Smooth muscle cell (in vitro differentiated cells): ENCODE data around the gene RTN4IP1. TPM values are rescaled to one million over a fixed set of nuclear protein-coding genes. Genes with fewer than 3 reads are reported as not detected.
A peak's percentile ranks its signal among the peaks of the same experiment; 100 is the strongest.

Experiments used
- DNase-seq: peaks from one replicate; lab custom pipeline; 2025; ENCODE audit not compliant: unreplicated experiment; lab: John Stamatoyannopoulos, UW
- H2AFZ ChIP-seq: fragments of 200-600 bp; sonication (generic); 2 replicates; pipeline ENCODE4 v1.6.0; 2016; ENCODE audit warnings: antibody characterized with exemption, low read depth, mild to moderate bottlenecking
- H3F3A ChIP-seq: fragments of 200-600 bp; sonication (generic); 2 replicates; pipeline ENCODE4 v1.6.0; 2017; ENCODE audit warnings: antibody characterized with exemption, low read depth
- H3K27ac ChIP-seq: fragments of 200-600 bp; sonication (generic); 2 replicates; pipeline ENCODE4 v1.5.1; 2016; ENCODE audit warnings: low read depth, mild to moderate bottlenecking
- H3K27me3 ChIP-seq: fragments of 200-600 bp; sonication (generic); 2 replicates; pipeline ENCODE4 v1.6.1; 2016; ENCODE audit warnings: low read depth, mild to moderate bottlenecking
- H3K36me3 ChIP-seq: fragments of 200-600 bp; sonication (generic); 2 replicates; pipeline ENCODE4 v1.5.1; 2016; ENCODE audit warnings: low read depth
- H3K4me1 ChIP-seq: fragments of 200-600 bp; sonication (generic); 2 replicates; pipeline ENCODE4 v1.5.1; 2016; ENCODE audit warnings: low read depth
- H3K4me2 ChIP-seq: fragments of 200-600 bp; sonication (generic); 2 replicates; pipeline ENCODE4 v1.6.0; 2016; ENCODE audit warnings: mild to moderate bottlenecking
- H3K4me3 ChIP-seq: fragments of 200-600 bp; sonication (generic); 2 replicates; pipeline ENCODE4 v1.5.1; 2016; ENCODE audit warnings: mild to moderate bottlenecking
- H3K79me2 ChIP-seq: fragments of 200-600 bp; sonication (generic); 2 replicates; pipeline ENCODE4 v1.6.0; 2016; ENCODE audit warnings: low read depth, mild to moderate bottlenecking
- H3K9ac ChIP-seq: fragments of 200-600 bp; sonication (generic); 2 replicates; pipeline ENCODE4 v1.6.0; 2016; ENCODE audit warnings: low read depth
- H3K9me3 ChIP-seq: fragments of 200-600 bp; sonication (generic); replicated peaks from 2 replicates; pipeline ENCODE4 v1.5.1; 2016; ENCODE audit warnings: low read depth
- H4K20me1 ChIP-seq: fragments of 200-600 bp; sonication (generic); 2 replicates; pipeline ENCODE4 v1.6.0; 2016; ENCODE audit warnings: low read depth
- WGBS: methylation state at CpG from one replicate; pipeline ENCODE4 v1.1.7; 2016; ENCODE audit warnings: low lambda C conversion rate; 5-methylcytosine and 5-hydroxymethylcytosine counted together
- polyA plus RNA-seq: library from polyadenylated mRNA; unstranded; fragments of >200 nt; fragmentation: Nextera tagmentation; extraction: Ambion mirVana; gene quantifications from 2 replicates; pipeline ENCODE4 v1.2.1, GENCODE V29; 2016
- total RNA-seq: library from RNA; depleted of rRNA; stranded (reverse); fragments of >200 nt; gene quantifications from 2 replicates; pipeline ENCODE4 v1.2.3, GENCODE V29; 2014
- TF ChIP-seq, protein P1 (sequence below): fragments of 200-600 bp; sonication (generic); IDR thresholded peaks from 2 replicates; pipeline ENCODE4 v1.5.1; 2017; ENCODE audit warnings: borderline replicate concordance, mild to moderate bottlenecking, antibody characterized with exemption; ENCODE audit not compliant: insufficient read depth, poor library complexity, severe bottlenecking

The RTN4IP1 gene
- total and polyA plus RNA-seq, 2 experiments from 2014 or later, result 5.7 to 8.2 TPM

DNA sequence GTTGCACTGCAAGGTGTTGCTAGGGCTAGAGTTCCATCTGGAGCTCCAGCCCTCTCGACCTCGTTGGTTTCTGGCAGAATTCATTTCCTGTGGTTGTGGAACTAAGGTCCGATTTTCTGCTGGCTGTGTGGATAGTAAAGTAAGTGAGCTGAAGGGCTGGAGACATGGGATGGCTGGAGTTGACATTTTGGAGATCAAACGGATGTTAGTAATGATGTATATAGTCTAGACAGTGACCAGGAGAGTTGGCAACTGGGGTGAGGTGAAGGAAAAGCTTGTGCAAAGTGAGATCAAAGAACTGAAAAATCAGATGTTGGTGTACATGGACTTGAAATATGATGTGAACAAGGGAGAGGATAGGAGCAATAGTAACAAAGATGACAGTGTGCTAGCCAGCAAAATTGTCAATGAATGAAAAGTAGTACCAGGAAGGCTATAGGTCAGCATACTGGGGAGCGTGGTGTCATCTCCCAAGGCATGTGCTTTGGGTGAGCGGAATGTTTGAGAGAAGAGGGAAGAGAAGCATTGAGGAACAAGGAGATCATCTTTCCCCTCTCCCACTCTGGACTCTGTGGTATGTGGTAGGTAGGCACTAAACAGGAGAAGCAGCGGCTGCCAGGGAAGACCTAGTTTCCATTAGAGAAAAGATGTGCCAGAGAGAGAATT is 7.9 kb upstream of the RTN4IP1 start:
- no peak for DNase-seq
- Histone ChIP-seq H3K9ac (no peak overlapping the region), H3K4me2 (no peak overlapping the region), H3K4me1 (no peaks in the 10 kb centered on the region), H3K79me2 (peaks cover 47% of the 10 kb centered on the region), H3K27me3 (no peaks in the 10 kb centered on the region), H3K36me3 (peaks cover under 1% of the 10 kb centered on the region), H3F3A (no peaks in the 10 kb centered on the region), H3K27ac (no peak overlapping the region), H3K4me3 (no peak overlapping the region), H3K9me3 (no peaks in the 10 kb centered on the region), H2AFZ (no peak overlapping the region), H4K20me1 (peaks cover 26% of the 10 kb centered on the region)
- 93% methylated on average over 7 of the region's 7 CpGs for WGBS
- TF ChIP-seq, protein P1, sequence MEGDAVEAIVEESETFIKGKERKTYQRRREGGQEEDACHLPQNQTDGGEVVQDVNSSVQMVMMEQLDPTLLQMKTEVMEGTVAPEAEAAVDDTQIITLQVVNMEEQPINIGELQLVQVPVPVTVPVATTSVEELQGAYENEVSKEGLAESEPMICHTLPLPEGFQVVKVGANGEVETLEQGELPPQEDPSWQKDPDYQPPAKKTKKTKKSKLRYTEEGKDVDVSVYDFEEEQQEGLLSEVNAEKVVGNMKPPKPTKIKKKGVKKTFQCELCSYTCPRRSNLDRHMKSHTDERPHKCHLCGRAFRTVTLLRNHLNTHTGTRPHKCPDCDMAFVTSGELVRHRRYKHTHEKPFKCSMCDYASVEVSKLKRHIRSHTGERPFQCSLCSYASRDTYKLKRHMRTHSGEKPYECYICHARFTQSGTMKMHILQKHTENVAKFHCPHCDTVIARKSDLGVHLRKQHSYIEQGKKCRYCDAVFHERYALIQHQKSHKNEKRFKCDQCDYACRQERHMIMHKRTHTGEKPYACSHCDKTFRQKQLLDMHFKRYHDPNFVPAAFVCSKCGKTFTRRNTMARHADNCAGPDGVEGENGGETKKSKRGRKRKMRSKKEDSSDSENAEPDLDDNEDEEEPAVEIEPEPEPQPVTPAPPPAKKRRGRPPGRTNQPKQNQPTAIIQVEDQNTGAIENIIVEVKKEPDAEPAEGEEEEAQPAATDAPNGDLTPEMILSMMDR, result no peak

DNA sequence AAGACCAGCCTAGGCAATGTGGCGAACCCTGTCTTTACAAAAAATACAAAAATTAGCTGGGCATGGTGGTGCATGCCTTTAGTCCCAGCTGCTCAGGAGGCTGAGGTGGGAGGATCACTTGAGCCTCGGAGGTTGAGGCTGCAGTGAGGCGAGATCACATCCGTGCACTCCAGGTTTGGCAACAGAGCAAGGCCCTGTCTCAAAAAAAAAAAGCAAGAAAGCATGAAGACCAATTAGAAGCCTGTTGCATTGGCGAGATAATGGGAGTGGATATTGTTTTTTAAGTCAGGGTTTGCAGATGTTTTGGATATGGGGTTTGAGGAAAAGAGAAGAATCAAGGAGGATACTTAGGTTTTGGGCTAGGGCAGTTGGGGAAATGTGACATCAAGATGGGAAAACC is 5.3 kb upstream of the RTN4IP1 start:
- no peaks in the 10 kb centered on the region for H3K36me3 ChIP-seq
- WGBS, result 97% methylated on average over 5 of the region's 5 CpGs
- no peak overlapping the region for H3K4me3 ChIP-seq
- H3K9me3 ChIP-seq, result no peaks in the 10 kb centered on the region
- no peaks in the 10 kb centered on the region for H3F3A ChIP-seq
- TF ChIP-seq, protein P1, result no peak
- H3K27me3 ChIP-seq, result no peaks in the 10 kb centered on the region
- peaks cover 17% of the 10 kb centered on the region for H4K20me1 ChIP-seq
- H3K4me1 ChIP-seq, result peaks cover 5% of the 10 kb centered on the region
- no peak overlapping the region for H3K27ac ChIP-seq
- H3K79me2 ChIP-seq, result peaks cover 72% of the 10 kb centered on the region
- no peak overlapping the region for H3K9ac ChIP-seq
- H2AFZ ChIP-seq, result no peak overlapping the region
- DNase-seq, result no peak
- no peak overlapping the region for H3K4me2 ChIP-seq

DNA sequence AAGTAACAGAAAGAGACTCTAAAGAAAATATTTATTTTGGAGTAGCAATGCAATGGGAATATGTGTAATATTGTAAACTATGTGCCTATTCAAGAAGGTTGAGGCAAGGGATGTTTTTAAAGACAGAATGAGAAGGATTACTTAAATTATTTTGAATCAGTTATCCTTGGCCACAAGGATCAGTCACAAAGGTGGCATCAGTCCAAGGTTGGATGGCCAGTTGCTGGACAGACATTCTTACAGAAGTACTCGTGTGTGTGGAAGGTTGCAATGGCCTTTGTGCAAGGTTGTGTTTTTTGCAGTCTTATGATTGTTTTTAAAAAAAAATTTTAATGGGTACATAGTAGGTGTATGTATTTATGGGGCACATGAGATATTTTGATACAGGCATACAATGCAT is 2.0 kb upstream of the RTN4IP1 start:
- no peak overlapping the region for H3K4me2 ChIP-seq
- no peak overlapping the region for H2AFZ ChIP-seq
- whole genome bisulfite sequencing, result 96% methylated on average over 1 of the region's 1 CpG
- H3K9me3 ChIP-seq, result no peaks in the 10 kb centered on the region
- no peaks in the 10 kb centered on the region for H4K20me1 ChIP-seq
- H3K4me3 ChIP-seq, result no peak overlapping the region
- no peak overlapping the region for H3K9ac ChIP-seq
- no peaks in the 10 kb centered on the region for H3K36me3 ChIP-seq
- no peaks in the 10 kb centered on the region for H3K27me3 ChIP-seq
- peaks cover 52% of the 10 kb centered on the region for H3K79me2 ChIP-seq
- H3K4me1 ChIP-seq, result peaks cover 9% of the 10 kb centered on the region
- TF ChIP-seq, protein P1, result no peak
- H3K27ac ChIP-seq, result no peak overlapping the region
- no peak for DNase-seq
- H3F3A ChIP-seq, result no peaks in the 10 kb centered on the region

DNA sequence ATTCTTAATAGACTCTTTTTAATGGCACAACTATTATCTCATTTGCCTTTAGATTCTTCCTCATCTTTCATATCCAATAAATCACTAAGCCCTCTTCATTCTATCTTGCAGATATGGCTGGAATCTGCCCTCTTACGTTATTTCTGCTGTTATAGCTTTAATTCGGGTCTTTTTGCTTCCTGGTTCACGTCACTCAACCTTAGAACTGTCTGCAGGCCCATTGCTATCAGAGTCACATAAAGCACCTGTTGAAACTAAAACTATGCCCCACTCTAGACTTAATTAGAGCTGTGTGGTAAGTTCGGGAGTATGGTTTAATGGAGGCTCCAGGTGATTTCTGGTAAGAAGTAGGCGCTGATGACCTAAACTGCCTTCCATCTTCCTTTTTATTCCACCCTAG is 1.1 kb upstream of the RTN4IP1 start:
- 63% methylated on average over 5 of the region's 5 CpGs for WGBS
- H3K79me2 ChIP-seq, result peaks cover 51% of the 10 kb centered on the region
- no peaks in the 10 kb centered on the region for H3F3A ChIP-seq

More for the DNA sequence above, 1.1 kb upstream of the RTN4IP1 start:
- H3K27me3 ChIP-seq, result no peaks in the 10 kb centered on the region
- TF ChIP-seq, protein P1, result no peak
- no peak overlapping the region for H3K27ac ChIP-seq
- peaks cover 9% of the 10 kb centered on the region for H3K4me1 ChIP-seq
- no peaks in the 10 kb centered on the region for H3K36me3 ChIP-seq
- H3K4me3 ChIP-seq, result peak overlapping the region; percentile 87
- no peak for DNase-seq
- H3K9me3 ChIP-seq, result no peaks in the 10 kb centered on the region
- H4K20me1 ChIP-seq, result no peaks in the 10 kb centered on the region
- peak overlapping the region; percentile 92 for H3K9ac ChIP-seq
- peak overlapping the region; percentile 96 for H2AFZ ChIP-seq
- H3K4me2 ChIP-seq, result peak overlapping the region; percentile 86
